ENCODE data around the gene ZNF175.

ZNF175 gene

GRCh38 chr19:51614789-51615188, 43.7 kb downstream of the ZNF175 start:
- H3K27ac ChIP-seq = no peak overlapping the region
- TF ChIP-seq CTCF (conservative IDR thresholded peaks at IDR 0.05) = no peak

DNA sequence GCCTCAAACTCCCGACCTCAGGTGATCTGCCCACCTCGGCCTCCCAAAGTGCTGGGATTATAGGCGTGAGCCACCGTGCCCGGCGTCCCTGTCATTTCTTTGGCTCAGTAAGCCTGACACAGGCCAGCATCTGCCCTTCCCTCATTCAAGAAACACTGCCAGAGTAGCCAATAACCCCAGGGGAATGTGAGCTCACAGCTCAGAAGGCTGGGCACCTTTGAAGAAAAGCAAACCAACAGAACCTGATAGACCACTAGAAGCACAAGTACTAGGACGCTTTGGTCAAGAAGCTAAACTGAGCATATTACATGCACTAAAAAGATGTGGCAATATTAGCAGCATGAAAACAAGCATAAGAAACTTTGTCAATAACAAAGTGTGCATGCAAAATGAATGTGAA, 44.9 kb downstream of the ZNF175 start:
- no peak for TF ChIP-seq CTCF (conservative IDR thresholded peaks at IDR 0.05)
- peak overlapping the region; percentile 13; the same call in 1 of the 2 replicates for H3K27ac ChIP-seq

- no peak for TF ChIP-seq CTCF (conservative IDR thresholded peaks at IDR 0.05)
- H3K27ac ChIP-seq = no peak overlapping the region
Measured at GRCh38 chr19:51621178-51621577, 50.1 kb downstream of the ZNF175 start.

DNA sequence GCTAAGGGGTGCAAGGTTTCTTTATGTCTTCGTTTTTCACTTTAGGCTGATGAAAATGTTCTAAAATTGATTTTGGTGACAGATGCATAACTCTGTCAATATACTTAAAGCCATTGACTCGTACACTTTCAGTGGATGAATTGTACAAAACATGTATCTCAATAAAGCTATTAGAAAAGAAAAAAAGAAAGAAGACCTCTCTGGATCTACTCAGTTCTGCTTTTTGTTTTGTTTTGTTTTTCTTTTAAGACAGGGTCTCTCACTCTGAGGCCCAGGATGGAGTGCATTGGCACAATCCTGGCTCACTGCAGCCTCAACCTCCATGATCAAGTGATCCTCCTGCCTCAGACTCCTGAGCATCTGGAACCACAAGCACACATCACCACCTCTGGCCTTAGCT, 55.6 kb downstream of the ZNF175 start:
- TF ChIP-seq CTCF (conservative IDR thresholded peaks at IDR 0.05) = no peak
- no peak overlapping the region for H3K27ac ChIP-seq

DNA sequence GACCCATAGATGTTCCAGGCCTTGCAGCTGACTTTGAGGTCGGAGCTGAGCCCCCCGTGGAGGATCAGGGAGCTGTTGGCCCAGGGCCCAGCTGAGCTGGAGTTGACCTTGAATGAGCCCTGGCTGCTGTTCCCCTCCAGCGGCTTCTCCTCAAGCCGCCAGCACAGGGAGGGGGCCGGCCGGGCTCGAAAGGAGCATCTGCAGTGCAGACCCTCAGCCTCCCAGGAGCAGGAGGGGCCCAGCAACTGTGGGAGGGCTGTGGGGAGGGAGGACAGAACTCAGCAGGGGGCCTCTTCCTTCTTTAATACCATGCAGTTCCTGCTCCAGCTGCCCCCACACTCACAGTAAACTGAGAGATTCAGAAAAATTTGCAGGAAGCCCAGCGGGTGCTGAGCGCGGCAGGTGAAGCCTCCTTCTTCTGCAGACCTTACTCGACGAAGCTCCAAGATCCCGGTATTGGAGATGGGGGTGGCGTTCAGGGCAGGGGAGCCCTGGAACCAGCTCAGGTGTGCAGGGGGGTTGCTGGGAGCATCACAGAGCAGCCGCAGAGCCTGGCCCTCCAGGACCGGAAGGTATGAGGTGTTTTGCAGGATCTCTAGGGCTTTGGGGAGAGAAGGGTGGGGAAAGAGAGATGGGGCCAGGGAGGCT, 56.5 kb downstream of the ZNF175 start:
- H3K27ac ChIP-seq = no peak overlapping the region
- no peak for TF ChIP-seq CTCF (conservative IDR thresholded peaks at IDR 0.05)

GRCh38 chr19:51628153-51628939, 57.3 kb downstream of the ZNF175 start:
- TF ChIP-seq CTCF (conservative IDR thresholded peaks at IDR 0.05) = no peak
- no peak overlapping the region for H3K27ac ChIP-seq

DNA sequence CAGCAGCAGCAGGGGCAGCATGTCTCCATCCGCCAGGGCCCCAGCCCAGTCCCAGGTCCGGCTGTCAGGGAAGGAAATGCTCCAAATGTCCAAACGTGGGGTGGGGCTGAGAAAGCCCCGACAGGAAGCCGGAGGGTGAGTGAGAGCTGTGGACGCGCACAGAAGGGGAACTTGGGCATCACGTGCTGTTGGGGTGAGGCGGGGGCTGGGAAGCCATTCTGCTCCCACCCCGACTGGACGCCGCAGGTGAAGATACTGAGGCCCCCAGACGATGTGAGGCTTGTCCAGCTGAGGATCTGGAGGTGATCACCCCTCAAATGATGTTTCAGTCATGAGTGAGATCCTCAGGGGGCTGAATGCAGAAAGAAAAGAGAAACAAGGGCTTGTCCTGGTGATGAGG, 59.2 kb downstream of the ZNF175 start, which contains the start of gene SIGLEC5:
Gene SIGLEC5 (minus strand): TSS at position 87 of the 400 bp plus-strand sequence. CDS start 66 bp downstream, at position 21.
- peak within 1 kb of the TSS; percentile 69 for H3K27ac ChIP-seq

DNA sequence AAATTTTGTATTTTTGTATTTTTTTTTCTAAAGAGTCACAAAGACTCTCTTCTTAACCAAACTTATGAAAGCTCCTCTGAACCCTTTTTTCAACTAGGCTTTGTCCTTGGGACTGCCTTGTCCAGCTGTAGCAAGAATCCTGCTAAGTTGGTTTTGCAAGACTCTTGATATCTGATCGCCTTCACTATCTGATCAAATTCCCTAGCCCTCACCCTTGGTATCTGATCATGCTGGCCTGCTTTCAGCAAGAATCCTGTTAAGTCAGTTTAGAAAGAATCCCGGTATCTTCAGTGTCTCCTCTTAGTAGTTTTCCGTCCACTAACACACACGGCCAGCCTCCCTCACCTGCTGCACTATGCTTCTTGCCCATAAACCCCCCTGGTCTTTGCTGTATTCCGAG, 61.0 kb downstream of the ZNF175 start:
- TF ChIP-seq CTCF (conservative IDR thresholded peaks at IDR 0.05) = no peak
- H3K27ac ChIP-seq = peak overlapping the region; percentile 69
